ENCODE results near the gene GARIN5A.

The GARIN5A gene

GRCh38 chr19:50507376-50507775, 30.7 kb upstream of the GARIN5A start:
- no peak for DNase-seq

- DNase-seq = no peak
Measured at GRCh38 chr19:50506700-50507099, 30.1 kb upstream of the GARIN5A start.

GRCh38 chr19:50505856-50506611, 29.4 kb upstream of the GARIN5A start:
- DNase-seq = no peak

GRCh38 chr19:50501568-50502475, 25.2 kb upstream of the GARIN5A start:
- DNase-seq = no peak

- no peak for DNase-seq
Measured at GRCh38 chr19:50501186-50501567, 24.5 kb upstream of the GARIN5A start.

GRCh38 chr19:50500753-50501151, 24.1 kb upstream of the GARIN5A start:
- DNase-seq = no peak

- no peak for DNase-seq
Measured at GRCh38 chr19:50500060-50500752, 23.6 kb upstream of the GARIN5A start.

- DNase-seq = no peak
Measured at GRCh38 chr19:50498219-50499056, 21.8 kb upstream of the GARIN5A start.

GRCh38 chr19:50497022-50497405, 20.4 kb upstream of the GARIN5A start:
- no peak for DNase-seq

- DNase-seq = no peak
Measured at GRCh38 chr19:50496189-50497021, 19.8 kb upstream of the GARIN5A start.

- DNase-seq = no peak
Measured at GRCh38 chr19:50495020-50495531, 18.4 kb upstream of the GARIN5A start.

GRCh38 chr19:50494186-50495019, 17.8 kb upstream of the GARIN5A start:
- DNase-seq = no peak

- no peak for DNase-seq
Measured at GRCh38 chr19:50493171-50493570, 16.5 kb upstream of the GARIN5A start.

GRCh38 chr19:50492303-50493052, 15.8 kb upstream of the GARIN5A start:
- no peak for DNase-seq

GRCh38 chr19:50490991-50491472, 14.4 kb upstream of the GARIN5A start:
- no peak for DNase-seq

- no peak for DNase-seq
Measured at GRCh38 chr19:50490411-50490811, 13.8 kb upstream of the GARIN5A start.

GRCh38 chr19:50489461-50490011, 12.9 kb upstream of the GARIN5A start:
- no peak for DNase-seq

- DNase-seq = no peak
Measured at GRCh38 chr19:50488389-50489194, 11.9 kb upstream of the GARIN5A start.
